Thyroid gland (tissue), 4 donors: Measurements from ENCODE around the gene WDR37. TPM values are rescaled to one million over a fixed set of nuclear protein-coding genes. Genes with fewer than 3 reads are reported as not detected.

ENCODE experiments used
- DNase-seq, 2 donors: peaks; one replicate each; pipeline ENCODE4 v3.0.0-alpha.2; 2019
- H3K27ac ChIP-seq, 3 donors: fragments of 200-600 bp; sonication (generic); 1 replicate in 2 of 3; 2 replicates in 1 of 3; pipeline ENCODE4 v1.5.1; 2016 to 2019; ENCODE audit warnings: mild to moderate bottlenecking in 1 of 3, moderate library complexity in 1 of 3
- H3K27me3 ChIP-seq: fragments of 200-600 bp; sonication (generic); one replicate; pipeline ENCODE4 v1.5.1; 2019
- H3K36me3 ChIP-seq, 2 donors: fragments of 200-600 bp; sonication (generic); one replicate each; pipeline ENCODE4 v1.5.1; 2016 to 2019
- H3K4me1 ChIP-seq, 2 donors: fragments of 200-600 bp; sonication (generic); one replicate each; pipeline ENCODE4 v1.5.1; 2017 to 2019
- H3K4me3 ChIP-seq, 3 donors: fragments of 200-600 bp; sonication (generic); replicated peaks in 1 of 3; 1 replicate in 2 of 3; 2 replicates in 1 of 3; pipeline ENCODE4 v1.5.1; 2016; ENCODE audit warnings: mild to moderate bottlenecking in 1 of 3
- H3K9me3 ChIP-seq: fragments of 200-600 bp; sonication (generic); one replicate; pipeline ENCODE4 v1.5.1; 2017
- CTCF ChIP-seq, 6 experiments: fragments of 200-600 bp in 3 of 6; fragments of 450-650 bp in 3 of 6; sonication (generic) in 3 of 6; IDR thresholded peaks; one replicate each; pipeline ENCODE4 v1.5.1; 2016 to 2019; ENCODE audit warnings: antibody characterized with exemption in 6 of 6, mild to moderate bottlenecking in 2 of 6, inconsistent platforms in 1 of 6, moderate library complexity in 1 of 6
- POLR2A ChIP-seq, 2 donors: fragments of 450-650 bp; IDR thresholded peaks; one replicate each; pipeline ENCODE4 v1.6.1; 2017; ENCODE audit warnings: antibody characterized with exemption in 2 of 2, mild to moderate bottlenecking in 2 of 2, moderate library complexity in 1 of 2
- WGBS, 2 donors: methylation state at CpG; one replicate each; pipeline ENCODE4 v1.1.5; 2017; 5-methylcytosine and 5-hydroxymethylcytosine counted together
- intact Hi-C: fragments of 100-400 bp; cut with DNase I; formaldehyde crosslinking; loops from one replicate; pipeline ENCODE4 v1.15.1; 2023
- total RNA-seq, 4 donors: library from RNA; depleted of rRNA; stranded (reverse); fragments of >200 nt; gene quantifications; one replicate each; pipeline ENCODE4 v1.2.3, GENCODE V29; 2016

Gene WDR37
- total RNA-seq, 4 donors from 2014 or later = 15.2 to 26.3 (median 16.4) TPM

- Histone ChIP-seq H3K27me3 (no peaks in the 10 kb centered on the region), H3K4me3 (no peak overlapping the region), H3K36me3 (no peaks in the 10 kb centered on the region), H3K9me3 (no peaks in the 10 kb centered on the region), H3K27ac (no peak overlapping the region), H3K4me1 (no peaks in the 10 kb centered on the region)
- DNase-seq = no peak
- intact Hi-C loops = no loop called here
- 74 to 81% methylated on average over 23 of the region's 23 CpGs for WGBS, 2 donors
- TF ChIP-seq CTCF (IDR thresholded peaks at IDR 0.05) (no peak), POLR2A (IDR thresholded peaks at IDR 0.05) (no peak)
Measured at GRCh38 chr10:1149793-1150637, 93.8 kb downstream of the WDR37 start.

- intact Hi-C loops = no loop called here
- TF ChIP-seq CTCF (IDR thresholded peaks at IDR 0.05) (no peak), POLR2A (IDR thresholded peaks at IDR 0.05) (no peak)
- no peaks in the 10 kb centered on the region for H3K27me3 ChIP-seq
- H3K9me3 ChIP-seq = no peaks in the 10 kb centered on the region
- H3K4me3 ChIP-seq = no peak overlapping the region
- H3K36me3 ChIP-seq = no peaks in the 10 kb centered on the region
- H3K27ac ChIP-seq = no peak overlapping the region
- no peaks in the 10 kb centered on the region for H3K4me1 ChIP-seq
- DNase-seq = no peak
- WGBS, 2 donors = 90 to 91% methylated on average over 13 of the region's 13 CpGs
Measured at GRCh38 chr10:1150638-1150955, 94.4 kb downstream of the WDR37 start.

- TF ChIP-seq POLR2A (IDR thresholded peaks at IDR 0.05) = no peak
- TF ChIP-seq CTCF (IDR thresholded peaks at IDR 0.05) = no peak
Measured at GRCh38 chr10:1151076-1152033, 95.2 kb downstream of the WDR37 start.

GRCh38 chr10:1152386-1153250, 96.4 kb downstream of the WDR37 start:
- WGBS, 2 donors = 87 to 92% methylated on average over 25 to 31 of the region's 32 CpGs
- intact Hi-C loops = no loop called here
- Histone ChIP-seq H3K9me3 (no peaks in the 10 kb centered on the region), H3K36me3 (no peaks in the 10 kb centered on the region), H3K27me3 (no peaks in the 10 kb centered on the region), H3K27ac (no peak overlapping the region), H3K4me1 (no peaks in the 10 kb centered on the region), H3K4me3 (no peak overlapping the region)
- no peak for DNase-seq
- no peak for TF ChIP-seq CTCF (IDR thresholded peaks at IDR 0.05)
- no peak for TF ChIP-seq POLR2A (IDR thresholded peaks at IDR 0.05)

More at GRCh38 chr10:1151076-1152033, 95.2 kb downstream of the WDR37 start:
- Histone ChIP-seq H3K4me1 (no peaks in the 10 kb centered on the region), H3K27me3 (no peaks in the 10 kb centered on the region), H3K4me3 (no peak overlapping the region), H3K27ac (no peak overlapping the region), H3K36me3 (no peaks in the 10 kb centered on the region), H3K9me3 (no peaks in the 10 kb centered on the region)
- intact Hi-C loops = no loop called here
- 66 to 75% methylated on average over 12 to 15 of the region's 15 CpGs for WGBS, 2 donors
- no peak for DNase-seq
